Measurements from ENCODE around the gene GRIP1.
"Not testable (repeated sequence)": the region's sequence is repeated elsewhere in the genome, so short reads cannot be mapped to it uniquely, and the experiment has no call there.

Gene GRIP1

GRCh38 chr12:66538970-66539369 is 139.9 kb downstream of the GRIP1 start:
- in situ Hi-C loops (cut with MboI; ENCODE audit: low sequenced_read_pairs): no loop called here

- in situ Hi-C loops (cut with MboI; ENCODE audit: low sequenced_read_pairs): no loop called here
Observed at GRCh38 chr12:66537876-66538275, 141.0 kb downstream of the GRIP1 start.

DNA sequence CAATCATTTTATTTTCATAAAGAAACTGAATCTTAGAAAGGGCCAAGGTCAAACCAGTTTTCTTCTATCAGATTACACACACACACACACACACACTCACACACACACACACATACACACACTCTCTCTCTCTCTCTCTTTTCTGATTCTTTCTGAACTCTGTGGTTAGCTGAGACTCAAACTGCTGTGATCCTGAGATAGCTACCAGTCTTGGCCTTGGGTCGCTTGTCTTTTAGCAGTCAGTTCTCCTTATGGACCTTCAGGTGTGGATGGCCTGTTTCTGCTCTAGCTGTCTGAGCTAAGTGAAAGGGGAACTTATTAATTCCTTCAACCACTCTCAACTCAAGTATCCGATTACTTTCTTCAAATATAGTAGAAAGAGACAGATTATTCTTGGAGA is 145.1 kb downstream of the GRIP1 start:
- in situ Hi-C loops (cut with MboI; ENCODE audit: low sequenced_read_pairs): no loop called here

DNA sequence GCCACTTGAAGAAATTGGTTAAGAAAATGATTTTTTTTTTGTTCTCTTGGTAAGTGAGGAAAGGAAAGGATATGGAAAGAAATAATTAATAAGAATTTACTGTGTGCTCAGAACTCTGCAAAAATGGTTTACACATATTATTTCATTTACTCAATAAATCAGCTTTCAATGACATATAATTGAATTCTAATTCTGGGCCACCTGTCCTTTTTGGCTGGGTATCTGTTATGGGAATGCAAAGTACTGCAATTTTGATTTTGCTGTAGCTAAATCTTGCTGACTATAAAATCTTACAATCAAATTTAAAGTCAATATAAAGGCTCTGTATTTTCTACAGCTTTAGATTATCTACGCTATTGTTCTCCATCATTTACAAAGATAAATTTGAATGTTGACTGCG is 147.1 kb downstream of the GRIP1 start:
- in situ Hi-C loops (cut with MboI; ENCODE audit: low sequenced_read_pairs): no loop called here

GRCh38 chr12:66529934-66530333 is 148.9 kb downstream of the GRIP1 start:
- in situ Hi-C loops (cut with MboI; ENCODE audit: low sequenced_read_pairs): no loop called here

DNA sequence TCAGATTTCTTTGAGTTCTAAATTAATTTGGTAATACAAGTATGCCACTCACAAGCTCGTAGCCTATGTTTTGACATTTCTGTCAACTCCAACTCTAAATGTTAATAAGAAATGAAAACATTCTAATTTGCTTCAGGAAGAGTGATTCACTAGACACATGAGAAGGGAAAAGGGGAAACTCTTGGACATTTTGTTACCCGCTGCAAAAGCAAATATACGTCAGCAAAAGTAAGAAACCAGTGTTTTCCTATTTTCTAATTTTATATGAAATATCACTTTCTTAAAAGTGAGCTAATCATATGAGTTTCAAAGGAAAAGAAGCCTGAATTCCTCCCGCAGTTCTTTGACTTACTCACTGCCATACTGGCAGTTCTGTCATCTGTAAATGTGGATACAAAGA is 162.3 kb downstream of the GRIP1 start:
- in situ Hi-C loops (cut with MboI; ENCODE audit: low sequenced_read_pairs): no loop called here

GRCh38 chr12:66516133-66516532 is 162.7 kb downstream of the GRIP1 start:
- in situ Hi-C loops (cut with MboI; ENCODE audit: low sequenced_read_pairs): no loop called here

- in situ Hi-C loops (cut with MboI; ENCODE audit: low sequenced_read_pairs): no loop called here
Observed at GRCh38 chr12:66514581-66514980, 164.3 kb downstream of the GRIP1 start.

DNA sequence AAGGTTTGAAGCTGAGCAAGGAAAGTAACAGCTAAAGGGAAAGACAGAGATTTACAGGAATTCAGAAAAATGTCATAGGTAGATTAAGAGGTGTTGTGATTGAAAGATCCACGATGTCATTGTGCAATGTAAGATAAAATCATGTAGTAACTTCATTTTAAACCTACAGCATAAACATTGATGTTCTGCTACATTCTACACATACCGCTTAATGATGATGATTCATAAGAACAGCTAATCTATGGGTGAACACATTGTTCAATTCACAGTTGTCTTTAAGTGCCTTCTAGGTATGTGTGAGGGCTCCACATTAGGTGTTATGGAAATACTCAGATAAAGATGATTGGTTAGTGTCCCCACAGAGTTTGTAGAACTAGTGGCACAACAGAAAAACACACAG is 170.9 kb downstream of the GRIP1 start:
- in situ Hi-C loops (cut with MboI; ENCODE audit: low sequenced_read_pairs): no loop called here

DNA sequence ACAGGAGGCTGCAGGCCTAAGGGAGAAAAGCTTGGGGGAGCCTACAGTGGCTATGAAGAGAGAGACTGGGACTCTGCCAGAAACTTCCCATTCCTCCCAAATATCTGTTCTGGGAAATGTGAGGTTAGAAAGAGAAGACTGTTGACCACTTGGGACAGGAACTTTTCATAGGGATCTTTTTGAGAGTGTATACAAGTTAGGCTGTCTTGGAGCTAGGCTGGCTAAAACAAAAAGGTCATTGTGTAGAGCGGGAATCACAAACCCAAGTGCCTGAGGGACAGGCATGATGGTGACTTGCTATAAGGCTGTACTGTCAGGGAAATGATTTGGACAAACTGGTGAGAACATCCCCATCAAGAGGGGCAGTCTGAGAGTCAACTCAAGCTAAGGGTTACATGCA is 175.1 kb downstream of the GRIP1 start:
- in situ Hi-C loops (cut with MboI; ENCODE audit: low sequenced_read_pairs): no loop called here

- in situ Hi-C loops (cut with MboI; ENCODE audit: low sequenced_read_pairs): no loop called here
Observed at GRCh38 chr12:66502911-66503310, 176.0 kb downstream of the GRIP1 start.

- in situ Hi-C loops (cut with MboI; ENCODE audit: low sequenced_read_pairs): no loop called here
Observed at GRCh38 chr12:66500841-66501240, 178.0 kb downstream of the GRIP1 start.

- in situ Hi-C loops (cut with MboI; ENCODE audit: low sequenced_read_pairs): no loop called here
Observed at GRCh38 chr12:66500091-66500490, 178.8 kb downstream of the GRIP1 start.

- in situ Hi-C loops (cut with MboI; ENCODE audit: low sequenced_read_pairs): no loop called here
Observed at GRCh38 chr12:66499000-66499399, 179.9 kb downstream of the GRIP1 start.

DNA sequence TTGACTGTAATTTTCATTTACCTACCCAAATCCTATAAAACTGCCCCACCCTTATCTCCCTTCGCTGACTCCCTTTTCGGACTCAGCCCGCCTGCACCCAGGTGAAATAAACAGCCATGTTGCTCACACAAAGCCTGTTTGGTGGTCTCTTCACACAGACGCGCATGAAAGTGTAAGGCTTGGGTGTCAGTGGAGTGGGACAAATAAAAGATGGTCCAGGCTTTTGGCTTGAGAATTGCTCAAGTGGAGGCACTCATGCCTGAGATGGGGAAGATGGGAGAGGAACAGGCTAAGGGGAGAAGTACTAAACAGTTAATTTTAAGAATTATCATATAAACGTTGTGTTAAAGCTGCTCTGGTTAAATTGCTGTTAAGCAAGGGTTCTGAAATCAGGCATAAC is 180.8 kb downstream of the GRIP1 start:
- in situ Hi-C loops (cut with MboI; ENCODE audit: low sequenced_read_pairs): not testable (repeated sequence)

GRCh38 chr12:66497008-66497897 is 181.6 kb downstream of the GRIP1 start:
- in situ Hi-C loops (cut with MboI; ENCODE audit: low sequenced_read_pairs): no loop called here

GRCh38 chr12:66496595-66496994 is 182.3 kb downstream of the GRIP1 start:
- in situ Hi-C loops (cut with MboI; ENCODE audit: low sequenced_read_pairs): no loop called here

DNA sequence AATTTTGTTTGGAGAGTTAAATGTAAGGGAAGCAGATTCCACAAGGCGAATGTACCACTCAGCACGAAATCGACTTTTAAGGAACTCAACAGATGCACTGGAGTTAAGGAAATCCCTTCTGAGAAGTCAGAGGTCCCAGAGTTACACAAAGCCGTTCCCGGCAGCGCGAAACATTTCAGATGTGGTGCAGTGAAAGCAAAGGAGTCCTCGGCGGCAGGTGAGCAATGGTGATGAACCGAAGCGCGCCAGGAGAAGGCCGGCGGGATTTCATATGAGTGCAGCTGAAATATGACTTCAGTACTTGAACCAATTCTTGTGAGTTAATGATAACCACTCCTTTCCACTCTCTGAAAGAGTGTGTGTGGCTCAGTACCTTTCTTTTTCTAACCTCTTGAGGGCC is 183.2 kb downstream of the GRIP1 start:
- in situ Hi-C loops (cut with MboI; ENCODE audit: low sequenced_read_pairs): no loop called here

GRCh38 chr12:66493819-66494218 is 185.1 kb downstream of the GRIP1 start:
- in situ Hi-C loops (cut with MboI; ENCODE audit: low sequenced_read_pairs): no loop called here

DNA sequence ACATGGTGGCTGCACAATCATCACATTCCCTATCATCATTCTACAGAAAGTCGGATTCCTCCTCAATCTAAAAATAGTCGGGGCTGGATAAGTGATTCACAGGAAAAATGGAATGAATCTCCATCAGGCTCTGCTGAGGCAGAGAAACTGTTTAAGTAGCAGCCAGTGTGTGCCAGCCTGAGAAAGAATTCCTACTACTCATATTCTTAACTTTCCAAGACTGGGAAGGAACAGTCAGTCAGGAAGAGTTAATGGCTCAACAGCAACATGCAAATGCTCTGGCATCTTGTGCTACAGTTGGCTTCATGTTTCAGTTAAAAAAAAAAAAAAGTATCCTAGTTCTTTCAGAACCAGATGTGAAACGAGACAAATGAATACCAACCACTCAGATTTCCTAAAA is 187.0 kb downstream of the GRIP1 start:
- in situ Hi-C loops (cut with MboI; ENCODE audit: low sequenced_read_pairs): no loop called here

- in situ Hi-C loops (cut with MboI; ENCODE audit: low sequenced_read_pairs): no loop called here
Observed at GRCh38 chr12:66482351-66483203, 196.3 kb downstream of the GRIP1 start.

- in situ Hi-C loops (cut with MboI; ENCODE audit: low sequenced_read_pairs): no loop called here
Observed at GRCh38 chr12:66467932-66468331, 210.9 kb downstream of the GRIP1 start.

All from HL-60/S4 (cell line).